ENCODE data around the gene SLC26A5.

SLC26A5 gene

DNA sequence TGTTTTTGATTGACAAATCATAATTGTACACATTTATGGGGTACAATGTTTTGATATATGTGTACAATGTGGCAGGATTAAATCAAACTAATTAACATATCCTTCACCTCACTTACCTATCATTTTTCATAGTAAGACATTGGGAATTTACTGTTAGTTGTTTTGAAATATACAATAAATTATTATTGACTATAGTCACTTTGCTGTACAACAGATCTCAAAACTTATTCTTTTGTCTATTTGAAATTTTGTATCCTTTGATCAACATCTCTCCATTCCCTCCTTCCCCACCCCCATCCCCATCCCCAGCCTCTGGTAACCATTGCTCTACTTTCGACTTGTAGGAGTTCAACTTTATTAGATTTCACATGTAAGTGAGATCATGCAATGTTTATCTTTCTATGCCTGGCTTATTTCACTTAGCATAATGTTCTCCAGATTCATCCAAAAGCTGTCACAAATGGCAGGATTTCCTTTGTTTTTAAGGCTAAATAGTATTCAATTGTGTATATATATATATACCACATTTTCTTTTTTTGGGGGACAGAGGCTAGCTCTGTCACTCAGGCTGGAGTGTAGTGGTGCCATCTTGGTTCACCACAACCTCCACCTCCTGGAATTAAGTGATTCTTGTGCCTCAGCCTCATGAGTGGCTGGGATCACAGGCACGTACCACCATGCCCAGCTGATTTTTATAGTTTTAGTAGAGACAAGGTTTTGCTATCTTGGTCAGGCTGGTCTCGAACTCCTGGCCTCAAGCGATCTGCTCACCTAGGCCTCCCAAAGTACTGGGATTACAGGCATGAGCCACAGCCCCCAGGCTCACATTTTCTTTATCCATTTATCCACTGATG is 23.3 kb upstream of the SLC26A5 start:
- TF ChIP-seq, protein P1, sequence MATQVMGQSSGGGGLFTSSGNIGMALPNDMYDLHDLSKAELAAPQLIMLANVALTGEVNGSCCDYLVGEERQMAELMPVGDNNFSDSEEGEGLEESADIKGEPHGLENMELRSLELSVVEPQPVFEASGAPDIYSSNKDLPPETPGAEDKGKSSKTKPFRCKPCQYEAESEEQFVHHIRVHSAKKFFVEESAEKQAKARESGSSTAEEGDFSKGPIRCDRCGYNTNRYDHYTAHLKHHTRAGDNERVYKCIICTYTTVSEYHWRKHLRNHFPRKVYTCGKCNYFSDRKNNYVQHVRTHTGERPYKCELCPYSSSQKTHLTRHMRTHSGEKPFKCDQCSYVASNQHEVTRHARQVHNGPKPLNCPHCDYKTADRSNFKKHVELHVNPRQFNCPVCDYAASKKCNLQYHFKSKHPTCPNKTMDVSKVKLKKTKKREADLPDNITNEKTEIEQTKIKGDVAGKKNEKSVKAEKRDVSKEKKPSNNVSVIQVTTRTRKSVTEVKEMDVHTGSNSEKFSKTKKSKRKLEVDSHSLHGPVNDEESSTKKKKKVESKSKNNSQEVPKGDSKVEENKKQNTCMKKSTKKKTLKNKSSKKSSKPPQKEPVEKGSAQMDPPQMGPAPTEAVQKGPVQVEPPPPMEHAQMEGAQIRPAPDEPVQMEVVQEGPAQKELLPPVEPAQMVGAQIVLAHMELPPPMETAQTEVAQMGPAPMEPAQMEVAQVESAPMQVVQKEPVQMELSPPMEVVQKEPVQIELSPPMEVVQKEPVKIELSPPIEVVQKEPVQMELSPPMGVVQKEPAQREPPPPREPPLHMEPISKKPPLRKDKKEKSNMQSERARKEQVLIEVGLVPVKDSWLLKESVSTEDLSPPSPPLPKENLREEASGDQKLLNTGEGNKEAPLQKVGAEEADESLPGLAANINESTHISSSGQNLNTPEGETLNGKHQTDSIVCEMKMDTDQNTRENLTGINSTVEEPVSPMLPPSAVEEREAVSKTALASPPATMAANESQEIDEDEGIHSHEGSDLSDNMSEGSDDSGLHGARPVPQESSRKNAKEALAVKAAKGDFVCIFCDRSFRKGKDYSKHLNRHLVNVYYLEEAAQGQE (IDR thresholded peaks at IDR 0.05; ENCODE audit: insufficient read depth in 1 of 2, low read depth in 2 of 2, low read length in 2 of 2) = no peak
- TF ChIP-seq FOXP2 (optimal IDR thresholded peaks at IDR 0.05; ENCODE audit: borderline replicate concordance, extremely low read depth, extremely low read length, insufficient read depth) = no peak
- TF ChIP-seq SIN3A (IDR thresholded peaks at IDR 0.05; ENCODE audit: borderline replicate concordance, insufficient read depth, low read length) = no peak
- TF ChIP-seq POLR2AphosphoS5 (IDR thresholded peaks at IDR 0.05; ENCODE audit: low read depth, low read length) = no peak

DNA sequence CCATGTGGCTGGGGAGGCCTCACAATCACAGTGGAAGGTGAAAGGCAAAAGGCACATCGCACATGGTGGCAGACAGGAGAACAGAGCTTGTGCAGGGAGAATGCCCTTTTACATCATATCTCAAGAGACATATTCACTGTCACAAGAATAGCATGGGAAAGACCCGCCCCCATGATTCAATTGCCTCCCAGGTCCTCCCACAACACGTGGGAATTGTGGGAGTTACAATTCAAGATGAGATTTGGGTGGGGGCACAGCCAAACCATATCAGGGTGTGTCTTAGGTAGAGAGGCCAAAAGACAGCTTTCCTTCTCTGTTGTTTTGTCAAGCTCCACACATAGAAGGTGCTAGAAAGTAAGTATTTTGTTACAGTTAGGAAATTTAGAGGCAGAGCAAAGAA is 20.8 kb upstream of the SLC26A5 start:
- TF ChIP-seq POLR2AphosphoS5 (IDR thresholded peaks at IDR 0.05; ENCODE audit: low read depth, low read length) (no peak), SIN3A (IDR thresholded peaks at IDR 0.05; ENCODE audit: borderline replicate concordance, insufficient read depth, low read length) (no peak), TAF1 (IDR thresholded peaks at IDR 0.05; ENCODE audit: borderline replicate concordance, insufficient read depth, low read length) (no peak), FOXP2 (optimal IDR thresholded peaks at IDR 0.05; ENCODE audit: borderline replicate concordance, extremely low read depth, extremely low read length, insufficient read depth) (no peak)
- TF ChIP-seq, protein P1 (IDR thresholded peaks at IDR 0.05; ENCODE audit: insufficient read depth in 1 of 2, low read depth in 2 of 2, low read length in 2 of 2) = no peak

DNA sequence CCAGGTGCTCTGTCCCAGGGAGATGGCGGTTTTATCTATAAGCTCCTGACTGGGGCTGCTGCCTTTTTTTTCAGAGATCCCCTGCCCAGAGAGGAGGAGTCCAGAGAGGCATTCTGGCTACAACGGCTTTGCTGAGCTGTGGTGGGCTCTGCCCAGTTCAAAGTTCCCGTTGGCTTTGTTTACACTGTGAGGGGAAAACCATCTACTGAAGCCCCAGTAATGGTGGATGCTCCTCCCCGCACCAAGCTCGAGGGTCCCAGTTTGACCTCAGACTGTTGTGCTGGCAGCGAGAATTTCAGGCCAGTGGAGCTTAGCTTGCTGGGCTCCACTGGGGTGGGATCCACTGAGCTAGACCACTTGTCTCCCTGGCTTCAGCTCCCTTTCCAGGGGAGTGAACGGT is 16.4 kb upstream of the SLC26A5 start:
- TF ChIP-seq POLR2AphosphoS5 (IDR thresholded peaks at IDR 0.05; ENCODE audit: low read depth, low read length) (no peak), SIN3A (IDR thresholded peaks at IDR 0.05; ENCODE audit: borderline replicate concordance, insufficient read depth, low read length) (no peak), FOXP2 (optimal IDR thresholded peaks at IDR 0.05; ENCODE audit: borderline replicate concordance, extremely low read depth, extremely low read length, insufficient read depth) (no peak), TAF1 (IDR thresholded peaks at IDR 0.05; ENCODE audit: borderline replicate concordance, insufficient read depth, low read length) (no peak)
- TF ChIP-seq, protein P1 (IDR thresholded peaks at IDR 0.05; ENCODE audit: insufficient read depth in 1 of 2, low read depth in 2 of 2, low read length in 2 of 2) = no peak

DNA sequence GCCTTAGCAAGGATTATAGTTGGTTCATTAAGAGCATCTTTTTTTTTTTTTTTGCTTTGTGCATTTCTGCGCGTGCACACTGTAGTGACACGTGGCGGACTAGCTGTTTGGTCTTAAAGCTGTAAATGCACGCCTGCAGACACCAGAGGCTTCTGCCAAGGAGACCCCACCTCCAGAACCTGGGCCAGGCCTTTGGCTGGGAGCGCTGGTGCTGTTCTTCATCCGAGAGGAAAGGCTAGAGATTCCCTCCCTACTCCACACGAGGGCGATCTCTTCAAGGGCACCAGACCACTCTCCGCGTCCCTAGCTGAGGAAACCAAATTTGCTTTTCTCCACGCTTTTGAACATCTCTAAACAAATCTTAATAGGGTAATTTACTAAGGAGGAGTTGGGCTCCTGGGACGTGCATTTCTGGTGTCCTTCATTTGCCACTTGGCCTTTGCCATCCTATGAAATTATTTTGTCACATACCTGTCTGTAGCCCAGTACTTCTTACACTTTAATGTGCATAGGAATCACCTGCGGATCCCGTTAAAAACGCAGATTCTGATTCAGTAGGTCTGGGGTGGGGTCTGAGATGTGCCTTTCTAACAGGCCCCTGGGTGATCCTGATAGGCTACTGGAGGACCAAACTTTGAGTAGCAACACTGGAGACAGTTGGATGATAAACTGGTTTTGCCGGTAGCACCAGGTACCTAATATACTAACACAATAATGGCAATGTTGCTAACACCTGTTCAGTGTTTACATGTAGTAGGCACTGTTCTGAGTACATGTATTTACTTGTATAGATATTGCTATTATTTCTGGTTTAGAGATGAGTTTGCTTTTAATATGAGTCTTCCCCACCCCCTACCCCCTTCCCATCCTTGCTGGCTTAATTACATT is 1.3 kb upstream of the SLC26A5 start:
- TF ChIP-seq, protein P1 (IDR thresholded peaks at IDR 0.05; ENCODE audit: insufficient read depth in 1 of 2, low read depth in 2 of 2, low read length in 2 of 2) = no peak

All from PFSK-1 (cell line).